Right ventricle myocardium superior (tissue), 1 donor: ENCODE data around the gene NKX3-2. TPM values are rescaled to one million over a fixed set of nuclear protein-coding genes. Genes with fewer than 3 reads are reported as not detected.
"Not testable (repeated sequence)": the region's sequence is repeated elsewhere in the genome, so short reads cannot be mapped to it uniquely, and the experiment has no call there.

Experiments used
- ATAC-seq: fragments of 200-7000 bp; cut with Tn5 transposase; one replicate; pipeline ENCODE4 v1.9.1; 2020; ENCODE audit warnings: mild to moderate bottlenecking; ENCODE audit not compliant: poor library complexity
- DNase-seq: peaks from one replicate; pipeline ENCODE4 v3.0.0-alpha.2; 2020
- intact Hi-C: fragments of 100-400 bp; cut with DNase I; formaldehyde crosslinking; loops from one replicate; pipeline ENCODE4 v1.11.2; 2022
- long read RNA-seq: library from polyadenylated mRNA; unstranded; transcript quantifications from one replicate; pipeline ENCODE4 v2.0.0, GENCODE V29; 2021
- total RNA-seq: library from RNA; stranded (reverse); fragmentation: NEBNext Ultra II Directional; extraction: Animal tissue kit (Norgen Biotek cat#: 25700); gene quantifications from one replicate; pipeline ENCODE4 v1.2.1, GENCODE V29; 2021
- donor health status: DM: no; HTN: yes; CAD: no; lungs with severe emphysema.

The NKX3-2 gene
- total RNA-seq = not detected
- long read RNA-seq = 0 reads

DNA sequence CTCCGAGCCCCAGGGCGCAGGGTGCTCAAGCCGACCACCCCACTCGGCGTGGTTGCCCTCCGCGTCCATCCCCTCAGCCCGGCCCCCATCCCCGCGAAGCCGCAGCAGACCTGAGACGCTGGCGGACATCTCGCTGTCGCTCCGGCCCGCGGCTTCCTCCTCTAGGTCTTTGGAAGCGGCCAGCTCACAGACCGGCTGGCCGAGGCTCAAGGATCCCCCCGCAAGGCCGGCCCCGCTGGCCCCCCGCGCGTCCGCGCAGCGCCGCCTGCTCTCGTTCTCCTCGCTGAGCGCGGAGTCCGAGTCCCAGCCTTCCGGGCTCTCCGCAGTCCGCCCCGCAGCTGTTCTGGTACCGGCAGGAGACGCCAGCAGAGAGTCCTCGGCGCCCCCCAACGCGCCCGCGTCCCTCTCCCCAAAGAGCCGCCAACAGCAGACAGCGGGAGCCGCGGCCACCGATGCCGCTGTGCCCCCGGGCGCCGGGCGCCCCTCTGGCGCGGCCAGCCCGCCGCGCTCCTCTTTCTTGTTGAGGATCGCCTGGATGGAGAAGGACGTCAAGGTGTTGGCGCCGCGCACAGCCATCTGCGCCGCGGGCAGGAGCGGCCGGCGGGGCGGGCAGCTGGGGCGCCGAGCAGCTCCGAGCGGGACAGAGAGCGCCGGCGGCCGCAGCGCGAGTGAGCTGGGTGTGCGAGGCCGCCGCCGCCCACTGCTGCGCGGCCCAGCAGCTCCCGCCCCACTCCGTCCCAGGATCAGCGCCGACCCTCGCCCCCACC, at the start of gene NKX3-2:
TSS of gene NKX3-2 (minus strand) at position 670 of the 767 bp plus-strand sequence. CDS start at position 576, 94 bp downstream.
- ATAC-seq (peak; percentile 63), DNase-seq (no peak)
- intact Hi-C loops = no loop called here

DNA sequence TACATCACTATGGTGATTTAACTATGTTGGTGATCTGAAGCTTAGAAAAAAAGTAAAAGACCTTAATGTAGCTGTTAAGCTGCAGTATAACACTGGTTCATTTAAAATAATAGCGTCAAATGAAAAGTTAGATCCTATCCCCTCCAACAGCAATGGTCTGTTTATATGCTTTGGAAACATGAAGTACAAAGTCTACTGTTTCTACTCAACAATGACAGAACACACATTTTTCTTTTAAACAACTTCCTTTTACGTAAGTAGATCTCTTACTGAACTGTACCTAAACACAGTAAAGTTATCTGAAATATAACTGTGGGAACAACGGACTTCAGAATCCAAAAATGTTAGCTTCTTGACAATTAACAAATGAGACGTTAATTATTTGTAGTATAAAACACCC, 47.9 kb upstream of the NKX3-2 start:
- intact Hi-C loops = no loop called here
- no peak for ATAC-seq
- DNase-seq = no peak

DNA sequence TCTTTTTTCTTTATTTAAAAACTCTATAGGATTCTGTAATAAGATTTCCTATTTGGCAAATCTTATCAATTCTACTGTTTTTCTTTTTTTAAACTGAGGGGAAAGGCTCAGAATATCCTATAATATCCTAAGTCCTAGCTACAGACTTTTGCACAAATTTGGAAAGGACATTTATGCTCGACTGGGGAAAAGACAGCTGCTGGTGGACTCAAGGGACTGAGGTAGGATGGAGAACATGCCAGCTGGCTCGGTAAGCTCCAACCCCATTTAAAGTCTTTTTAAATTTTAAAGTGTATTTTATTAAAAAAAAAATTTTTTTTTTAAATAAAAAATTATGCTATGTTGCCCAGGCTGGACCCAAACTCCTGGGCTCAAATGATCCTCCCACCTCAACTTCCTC, 46.5 kb upstream of the NKX3-2 start:
- intact Hi-C loops = no loop called here
- DNase-seq (no peak), ATAC-seq (no peak)

DNA sequence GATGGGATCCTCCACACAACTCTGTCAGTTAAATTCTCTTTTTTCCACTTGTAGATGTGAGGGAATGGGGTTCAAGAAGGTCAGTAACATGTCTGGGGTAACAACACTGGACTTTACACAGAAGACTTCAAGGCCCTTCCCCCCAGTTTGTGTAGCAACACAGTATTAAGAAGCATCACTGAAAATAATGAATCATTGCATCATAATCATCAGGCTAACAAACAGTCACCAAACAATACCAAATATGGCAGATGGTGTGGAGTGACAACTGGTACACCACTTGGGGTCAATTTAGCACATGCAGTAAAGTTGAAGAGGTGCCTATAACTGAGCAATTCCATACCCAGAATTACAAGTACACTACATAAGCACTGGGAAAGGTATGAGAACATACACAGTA, 44.6 kb upstream of the NKX3-2 start:
- no peak for ATAC-seq
- intact Hi-C loops = no loop called here
- no peak for DNase-seq

DNA sequence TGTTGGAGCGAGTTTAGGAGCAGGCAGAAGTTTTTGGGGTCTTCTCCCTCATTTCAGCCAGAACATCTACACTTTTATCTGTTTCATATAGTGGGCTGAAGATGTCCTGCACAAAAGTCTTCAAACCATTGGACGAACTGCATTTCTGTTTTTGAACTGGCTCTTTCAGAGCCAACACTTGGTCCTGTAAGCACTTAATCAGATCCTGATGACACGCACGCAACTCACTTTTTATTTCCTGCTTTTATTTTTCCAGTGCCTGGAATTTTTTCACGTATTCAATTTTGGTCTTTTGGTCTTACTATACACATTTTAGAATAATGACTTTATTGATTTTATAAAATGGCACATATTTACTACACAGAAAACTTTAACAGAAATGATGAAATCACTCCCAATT, 40.2 kb upstream of the NKX3-2 start:
- DNase-seq = no peak
- no peak for ATAC-seq
- intact Hi-C loops = no loop called here

DNA sequence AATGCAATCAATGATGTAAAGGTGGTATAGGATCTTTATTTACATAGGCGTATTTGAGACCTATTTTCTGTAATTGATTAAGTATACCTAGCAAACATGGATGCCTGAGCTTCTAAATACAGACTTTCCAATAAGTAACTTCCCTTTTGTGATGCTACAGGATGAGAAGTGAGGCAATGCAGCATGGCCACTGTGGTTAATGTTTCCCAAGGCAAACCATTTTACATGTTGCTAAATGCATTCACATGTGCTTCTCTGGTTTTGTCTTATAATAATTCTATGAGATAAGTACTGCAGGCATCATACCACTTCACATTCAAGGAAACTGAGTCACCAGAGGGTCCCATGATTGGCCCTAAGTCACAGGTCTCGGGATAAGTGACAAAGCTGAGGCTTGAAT, 35.7 kb upstream of the NKX3-2 start:
- intact Hi-C loops = no loop called here
- DNase-seq (no peak), ATAC-seq (no peak)

DNA sequence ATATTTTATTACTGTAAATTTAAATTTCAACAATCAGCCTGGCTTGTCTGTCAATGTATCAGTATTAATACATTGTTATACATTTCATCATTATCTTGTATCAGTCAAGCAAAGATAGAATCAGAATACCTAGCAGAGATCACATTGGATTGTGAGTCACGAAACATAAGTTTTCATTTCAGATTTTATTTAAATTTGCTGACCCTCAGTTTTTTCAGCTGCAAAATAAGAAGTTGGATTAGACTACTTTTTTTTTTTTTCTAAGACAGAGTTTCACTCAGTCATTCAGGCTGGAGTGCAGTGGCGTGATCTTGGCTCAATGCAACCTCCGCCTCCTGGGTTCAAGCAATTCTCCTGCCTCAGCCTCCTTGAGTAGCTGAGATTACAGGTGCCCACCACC, 33.4 kb upstream of the NKX3-2 start:
- intact Hi-C loops = no loop called here
- ATAC-seq = no peak
- no peak for DNase-seq

DNA sequence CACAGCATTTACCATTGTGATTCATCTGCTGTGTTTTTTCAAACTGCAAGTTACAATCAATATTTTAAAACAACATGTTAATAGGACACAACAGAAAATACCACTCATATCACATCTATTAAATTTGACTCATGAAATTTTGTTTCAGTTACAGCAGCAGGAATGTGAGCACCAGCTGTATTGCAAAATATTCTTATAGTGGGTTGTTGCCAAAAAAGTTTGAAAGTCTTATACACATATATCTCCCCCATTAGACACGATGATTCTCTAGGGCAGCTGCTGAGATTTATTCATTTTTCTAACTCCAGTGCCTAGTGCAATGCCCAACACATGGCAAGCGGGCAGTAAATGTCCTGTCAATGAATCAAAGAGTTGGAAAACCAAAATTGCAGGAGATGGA, 26.6 kb upstream of the NKX3-2 start:
- intact Hi-C loops = no loop called here

DNA sequence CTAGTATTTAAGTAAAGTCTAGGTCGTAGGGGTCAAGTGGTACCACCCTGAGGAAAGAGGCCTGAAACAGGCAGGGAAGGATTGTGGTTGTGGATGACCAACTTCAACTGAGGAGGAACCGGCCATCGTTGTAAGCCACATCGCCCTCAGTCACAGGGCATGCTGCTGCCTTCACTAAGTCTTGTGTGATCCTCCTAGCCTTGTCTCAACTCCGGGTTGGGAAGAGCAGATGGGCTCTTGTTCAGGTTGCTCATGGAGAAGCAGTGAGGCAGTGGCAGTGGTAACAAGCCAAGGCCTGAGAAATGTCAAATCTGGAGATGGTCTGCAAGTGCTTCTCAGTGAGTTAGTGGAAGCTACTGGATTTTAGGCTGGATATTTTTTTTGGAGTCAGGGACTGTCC, 22.8 kb upstream of the NKX3-2 start:
- ATAC-seq = no peak

More for the DNA sequence above, 26.6 kb upstream of the NKX3-2 start:
- ATAC-seq (no peak), DNase-seq (no peak)

DNA sequence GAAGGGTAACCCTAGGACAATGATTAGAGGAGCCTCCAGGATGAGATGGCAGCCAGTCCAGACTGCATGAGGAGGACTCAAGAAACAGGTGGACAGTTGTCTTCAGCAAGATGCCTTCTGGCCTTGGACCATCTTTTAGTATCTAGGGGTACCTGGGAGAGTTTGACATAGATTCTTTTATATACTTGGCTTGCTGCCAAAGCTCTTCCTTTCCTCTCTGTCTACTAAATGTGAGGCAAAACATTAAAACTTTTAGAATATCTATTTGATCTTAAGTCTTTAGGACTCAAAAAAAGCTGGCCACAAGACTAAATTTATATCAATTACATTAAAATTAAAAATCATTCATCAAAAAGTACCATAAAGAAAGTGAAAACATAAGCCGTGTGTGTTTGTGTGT, 18.6 kb upstream of the NKX3-2 start:
- intact Hi-C loops = no loop called here
- ATAC-seq = no peak
- DNase-seq = no peak

More for the DNA sequence above, 22.8 kb upstream of the NKX3-2 start:
- intact Hi-C loops = no loop called here
- DNase-seq = no peak

DNA sequence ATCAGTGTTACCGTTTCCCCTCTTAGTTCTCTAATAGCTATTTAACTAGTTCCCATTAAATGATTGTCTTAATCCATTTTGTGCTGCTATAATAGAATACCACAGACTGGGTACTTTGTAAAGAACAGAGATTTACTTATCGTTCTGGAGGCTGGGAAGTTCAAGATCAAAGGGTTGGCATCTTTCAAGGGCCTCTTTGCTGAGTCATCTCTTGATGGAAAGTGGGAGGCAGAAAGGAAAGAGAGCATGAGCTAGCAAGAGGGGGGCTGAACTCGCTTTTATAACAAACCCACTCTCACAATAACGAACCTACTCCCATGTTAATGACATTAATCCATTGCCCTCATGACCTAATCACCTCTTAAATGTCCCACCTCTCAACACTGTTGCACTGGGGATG, 17.4 kb upstream of the NKX3-2 start:
- intact Hi-C loops = no loop called here

DNA sequence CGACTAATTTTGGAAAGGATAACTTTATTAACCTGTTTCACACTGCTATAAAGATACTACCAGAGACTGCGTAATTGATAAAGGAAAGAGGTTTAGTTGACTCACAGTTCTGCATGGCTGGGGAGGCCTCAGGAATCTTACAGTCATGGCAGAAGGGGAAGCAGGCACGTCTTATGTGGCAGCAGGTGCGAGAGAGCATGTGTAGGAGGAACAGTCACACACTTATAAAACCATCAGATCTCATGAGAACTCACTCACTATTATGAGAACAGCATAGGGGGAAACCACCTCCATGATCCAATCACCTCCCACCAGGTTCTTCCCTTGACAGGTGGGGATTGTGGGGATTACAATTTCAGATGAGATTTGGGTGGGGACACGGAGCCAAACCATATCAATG, 15.8 kb upstream of the NKX3-2 start:
- intact Hi-C loops, DNase-seq, ATAC-seq: not testable (repeated sequence)

More for the DNA sequence above, 17.4 kb upstream of the NKX3-2 start:
- DNase-seq (no peak), ATAC-seq (no peak)

DNA sequence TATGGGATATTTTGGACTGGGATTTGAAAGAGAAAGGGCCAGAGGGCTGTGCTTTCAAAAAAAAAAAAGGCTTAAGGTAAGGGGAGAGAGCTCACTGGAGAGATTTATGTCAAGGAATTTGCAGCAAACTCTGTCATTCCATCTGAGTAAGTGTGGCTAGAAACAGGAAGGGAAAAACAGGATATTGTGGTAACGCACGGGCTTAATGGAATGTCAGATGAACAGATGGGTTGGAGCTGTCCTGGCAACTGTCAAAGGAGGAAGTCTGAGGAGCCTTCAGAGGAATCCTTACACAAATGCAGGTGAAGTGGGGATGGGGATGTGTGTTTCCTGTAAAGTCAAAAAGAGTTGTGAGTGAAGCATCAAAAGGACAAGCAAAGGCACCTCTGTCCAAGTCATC, 15.1 kb upstream of the NKX3-2 start:
- no peak for DNase-seq
- intact Hi-C loops = no loop called here
- ATAC-seq = no peak

DNA sequence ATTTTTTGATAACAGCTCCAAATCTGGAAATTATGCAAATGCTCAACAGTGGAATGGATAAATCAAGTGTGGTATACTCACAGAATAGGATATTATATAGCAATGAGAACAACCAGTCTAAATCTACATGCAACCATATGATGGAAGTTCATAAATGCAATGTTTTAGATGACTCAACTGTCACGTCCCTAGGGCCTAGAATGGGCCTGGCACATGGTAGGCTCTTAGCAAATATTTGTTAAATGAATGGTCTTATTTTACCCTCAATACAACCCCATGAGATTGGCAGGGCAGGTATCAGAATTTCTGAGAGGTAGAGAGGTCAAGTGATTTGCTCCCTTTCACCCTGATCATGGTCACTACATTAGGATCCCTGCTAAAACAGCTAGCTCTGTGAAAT, 14.6 kb upstream of the NKX3-2 start:
- intact Hi-C loops = no loop called here
- no peak for ATAC-seq
- DNase-seq = no peak

DNA sequence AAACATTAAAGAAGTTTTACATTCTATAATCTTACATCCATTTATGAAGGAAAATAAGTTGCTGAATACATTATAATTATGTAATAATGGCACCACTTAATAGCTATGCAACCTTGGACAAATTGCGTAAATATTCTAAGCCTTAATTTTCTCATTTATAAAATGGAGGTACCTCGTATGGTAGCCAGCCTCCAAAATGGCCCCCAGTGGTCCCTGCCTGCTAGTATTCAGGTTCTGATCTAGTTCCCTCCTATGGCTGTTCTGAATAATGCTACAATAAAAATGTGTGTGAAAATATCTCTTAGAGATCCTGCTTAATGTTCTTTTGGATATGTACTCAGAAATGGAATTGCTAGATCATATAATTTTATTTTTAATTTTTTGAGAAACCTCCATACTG, 11.0 kb upstream of the NKX3-2 start:
- intact Hi-C loops = no loop called here
- no peak for ATAC-seq
- no peak for DNase-seq

DNA sequence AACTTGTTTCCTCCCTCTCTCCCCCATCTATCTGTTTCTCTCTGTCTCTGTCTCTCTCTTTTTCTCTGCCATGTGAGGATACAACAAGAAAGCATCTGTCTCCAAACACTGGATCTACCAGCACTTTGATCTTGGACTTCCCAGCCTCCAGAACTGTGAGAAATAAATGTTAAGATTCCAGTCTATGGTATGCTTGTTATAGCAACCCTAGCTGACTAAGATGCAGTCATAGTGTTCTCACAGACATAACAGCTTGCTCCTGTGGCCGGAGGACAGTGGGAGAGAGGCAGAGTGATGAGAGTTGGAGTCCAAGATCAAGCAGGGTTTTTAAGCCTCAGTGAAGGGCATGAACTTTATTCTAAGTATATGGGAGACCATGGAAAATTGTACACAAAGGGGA, 8.8 kb upstream of the NKX3-2 start:
- intact Hi-C loops = no loop called here
- DNase-seq = no peak
- ATAC-seq = no peak

DNA sequence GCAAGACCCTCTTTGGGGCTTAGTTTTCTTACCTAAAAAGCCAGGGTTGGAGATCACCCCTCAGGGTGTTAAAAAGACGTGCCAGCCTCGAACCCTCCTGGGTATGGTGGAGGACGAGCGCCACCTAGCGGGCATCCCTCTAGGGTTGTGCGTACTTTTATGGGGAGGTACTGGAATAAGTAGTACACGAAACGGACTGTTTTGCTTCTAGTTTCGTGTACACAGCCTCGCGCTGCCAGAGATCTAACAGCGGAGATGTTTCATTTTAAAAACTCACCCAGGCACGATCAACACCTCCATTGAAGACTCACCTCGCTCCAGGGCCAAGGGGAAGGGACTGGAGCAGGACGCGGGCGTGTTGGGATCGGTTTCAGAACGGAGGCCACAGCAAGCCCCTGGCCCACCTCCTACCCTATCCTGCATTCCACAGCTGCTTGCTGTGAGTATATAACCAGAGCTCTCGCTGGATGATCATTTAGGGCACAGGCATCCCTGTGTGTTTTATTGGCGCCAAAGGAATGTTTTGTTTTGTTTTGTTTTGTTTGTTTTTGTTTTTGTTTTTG, 4.8 kb upstream of the NKX3-2 start:
- ATAC-seq (peak; percentile 87), DNase-seq (peak; percentile 91)
- intact Hi-C loops = loop anchor here (2.0 to 5.0 kb wide), 2 partner anchors 697 to 820 kb away; no protein-coding TSS in a partner anchor

DNA sequence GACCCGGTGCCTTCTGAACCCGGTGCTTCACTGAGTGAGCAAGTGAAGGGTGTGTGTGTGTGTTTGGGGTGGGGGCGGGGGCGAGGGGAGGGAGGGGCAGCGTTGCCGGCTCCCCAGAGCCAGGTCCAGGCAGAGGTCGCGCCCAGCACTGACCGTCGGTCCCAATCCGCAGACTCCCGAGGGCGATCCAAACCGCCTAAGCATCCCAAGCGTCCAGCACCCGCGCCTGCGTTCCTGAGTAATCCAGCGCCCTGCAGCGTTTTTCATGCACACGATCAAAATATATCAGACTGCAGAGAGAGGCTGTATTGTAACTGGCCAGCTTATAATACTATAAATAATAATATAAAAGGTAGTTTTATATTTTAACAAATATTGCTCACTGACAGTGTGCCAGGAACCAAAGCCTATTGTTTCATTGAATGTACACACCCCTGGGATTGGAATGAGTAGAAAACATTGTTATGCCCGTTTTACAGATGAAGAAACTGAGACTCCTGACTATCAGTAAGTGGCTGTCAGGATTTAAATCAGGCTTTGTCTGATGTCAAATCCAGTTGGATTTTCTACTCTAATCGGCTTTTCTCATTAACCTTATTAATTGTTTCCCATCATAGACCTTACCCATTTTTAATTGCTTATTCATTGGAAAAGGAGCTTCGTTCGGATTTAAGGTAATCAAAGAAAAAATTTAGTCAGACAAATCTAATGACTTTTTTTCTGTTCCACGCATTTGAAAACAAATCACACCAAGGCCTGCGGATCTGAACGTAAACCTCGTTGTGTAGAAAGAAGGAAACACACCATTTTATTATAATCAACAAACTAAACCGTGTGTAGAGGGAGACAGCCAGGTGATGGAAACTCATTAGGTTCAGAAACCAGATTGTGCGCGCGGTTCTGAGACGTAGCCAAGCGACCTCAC, 4.0 kb upstream of the NKX3-2 start:
- DNase-seq = no peak
- ATAC-seq = no peak
- intact Hi-C loops = loop anchor here (2.0 to 5.0 kb wide), 2 partner anchors 696 to 820 kb away; no protein-coding TSS in a partner anchor

DNA sequence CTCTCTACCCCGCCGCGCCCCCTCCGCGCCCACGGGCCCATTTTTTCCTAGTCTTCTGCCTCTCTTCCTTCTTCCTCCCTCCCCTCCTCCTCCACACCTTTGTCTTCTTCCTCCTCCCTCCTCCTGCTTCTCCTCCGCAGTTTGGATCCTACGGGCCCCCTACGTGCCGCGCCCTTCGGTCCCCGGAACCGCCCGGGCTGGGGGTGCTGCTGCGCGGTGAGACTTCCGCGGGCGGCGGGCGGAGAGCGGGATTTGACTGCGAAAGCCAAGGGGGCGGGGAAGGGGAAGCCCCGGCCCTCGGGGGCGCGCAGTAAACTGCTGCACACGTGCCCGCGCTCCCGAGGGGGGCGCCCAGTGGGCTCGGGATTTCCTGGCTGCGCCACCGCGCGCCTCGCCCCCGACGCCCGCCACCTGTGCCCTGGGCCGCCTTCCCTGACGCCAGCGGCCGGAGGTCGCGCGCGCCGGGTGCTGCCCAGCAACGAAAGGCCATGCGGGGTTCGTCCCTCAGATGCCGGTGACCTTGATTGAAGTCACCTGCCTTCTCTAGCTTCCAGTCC, 3.3 kb upstream of the NKX3-2 start:
- no peak for ATAC-seq
- intact Hi-C loops = loop anchor here (2.0 to 5.0 kb wide), 2 partner anchors 695 to 819 kb away; no protein-coding TSS in a partner anchor
- DNase-seq = no peak
